ENCODE results near the gene STXBP4.

Gene STXBP4

GRCh38 chr17:54968262-54968987, at the start of gene STXBP4, which contains the start of gene COX11:
Gene STXBP4, plus strand, starts transcription at chr17:54968765. Its CDS starts 17,455 bp downstream, at chr17:54986220.
Gene COX11, minus strand, starts transcription at chr17:54968654. Its CDS starts 8 bp downstream, at chr17:54968646.
- peak; percentile 91 for DNase-seq

GRCh38 chr17:54919425-54919824, 49.1 kb upstream of the STXBP4 start:
- no peak for DNase-seq

- no peak for DNase-seq
Measured at GRCh38 chr17:54920819-54921218, 47.7 kb upstream of the STXBP4 start.

GRCh38 chr17:54924405-54924804, 44.2 kb upstream of the STXBP4 start:
- no peak for DNase-seq

- no peak for DNase-seq
Measured at GRCh38 chr17:54927525-54927924, 41.0 kb upstream of the STXBP4 start.

- DNase-seq, result no peak
Measured at GRCh38 chr17:54932711-54933110, 35.9 kb upstream of the STXBP4 start.

GRCh38 chr17:54933921-54934320, 34.6 kb upstream of the STXBP4 start:
- no peak for DNase-seq

GRCh38 chr17:54935471-54935870, 33.1 kb upstream of the STXBP4 start:
- DNase-seq, result no peak

- no peak for DNase-seq
Measured at GRCh38 chr17:54937018-54937417, 31.5 kb upstream of the STXBP4 start.

GRCh38 chr17:54937426-54937825, 31.1 kb upstream of the STXBP4 start:
- DNase-seq, result no peak

- no peak for DNase-seq
Measured at GRCh38 chr17:54941285-54941684, 27.3 kb upstream of the STXBP4 start.

- no peak for DNase-seq
Measured at GRCh38 chr17:54944796-54945195, 23.8 kb upstream of the STXBP4 start.

GRCh38 chr17:54945231-54945630, 23.3 kb upstream of the STXBP4 start:
- no peak for DNase-seq

- no peak for DNase-seq
Measured at GRCh38 chr17:54945671-54946070, 22.9 kb upstream of the STXBP4 start.

GRCh38 chr17:54947396-54947795, 21.2 kb upstream of the STXBP4 start:
- DNase-seq, result no peak

- no peak for DNase-seq
Measured at GRCh38 chr17:54948380-54948779, 20.2 kb upstream of the STXBP4 start.

GRCh38 chr17:54950116-54950515, 18.4 kb upstream of the STXBP4 start:
- no peak for DNase-seq

- DNase-seq, result no peak
Measured at GRCh38 chr17:54951286-54951685, 17.3 kb upstream of the STXBP4 start.

- no peak for DNase-seq
Measured at GRCh38 chr17:54956791-54957190, 11.8 kb upstream of the STXBP4 start.

- DNase-seq, result no peak
Measured at GRCh38 chr17:54967621-54968261, 824 bp upstream of the STXBP4 start.

- no peak for DNase-seq
Measured at GRCh38 chr17:54968988-54969332, 395 bp downstream of the STXBP4 start.

- DNase-seq, result no peak
Measured at GRCh38 chr17:54969658-54970572, 1.4 kb downstream of the STXBP4 start.

GRCh38 chr17:54971147-54971546, 2.6 kb downstream of the STXBP4 start:
- DNase-seq, result no peak

GRCh38 chr17:54971901-54972300, 3.3 kb downstream of the STXBP4 start:
- DNase-seq, result no peak

Measured in stimulated activated CD4-positive, alpha-beta T cell treated with anti-CD3 and anti-CD28 coated beads, Interleukin-12 subunit alpha, Interleukin-12 subunit beta, amount 100 ng/mL, for 4 hours (primary cell).